ENCODE results near the gene CMTM8. TPM values are rescaled to one million over a fixed set of nuclear protein-coding genes. Genes with fewer than 3 reads are reported as not detected.

The CMTM8 gene
- total RNA-seq, 1 experiment from 2014 or later = 9.0 TPM

GRCh38 chr3:32215185-32215584 is 23.3 kb upstream of the CMTM8 start:
- Mint-ChIP-seq H3K4me3 (no peak overlapping the region), H3K36me3 (no peaks in the 10 kb centered on the region), H3K27me3 (ENCODE audit: low read depth) (no peaks in the 10 kb centered on the region), H3K4me1 (no peaks in the 10 kb centered on the region), H3K9me3 (peaks cover 14% of the 10 kb centered on the region), H3K27ac (no peak overlapping the region)
- DNase-seq (ENCODE audit: low spot score) (no peak), ATAC-seq (no peak)
- TF ChIP-seq CBFB (CRISPR knock-in tag; IDR thresholded peaks at IDR 0.05; ENCODE audit: low read depth) (no peak), NR2C2 (CRISPR knock-in tag; IDR thresholded peaks at IDR 0.05) (no peak), TEAD1 (CRISPR knock-in tag; IDR thresholded peaks at IDR 0.05) (no peak), ZNF396 (CRISPR knock-in tag; IDR thresholded peaks at IDR 0.05; ENCODE audit: borderline replicate concordance) (no peak), FOXK1 (CRISPR knock-in tag; IDR thresholded peaks at IDR 0.05) (no peak), GABPB1 (CRISPR knock-in tag; IDR thresholded peaks at IDR 0.05) (no peak), NFE2L1 (CRISPR knock-in tag; IDR thresholded peaks at IDR 0.05) (no peak)
- CTCF ChIA-PET = interaction anchor here (1.5 kb wide), 1 partner anchor 25 kb away, joined by 4 read pairs; no protein-coding TSS in a partner anchor
- POLR2A ChIA-PET = no interaction called here

DNA sequence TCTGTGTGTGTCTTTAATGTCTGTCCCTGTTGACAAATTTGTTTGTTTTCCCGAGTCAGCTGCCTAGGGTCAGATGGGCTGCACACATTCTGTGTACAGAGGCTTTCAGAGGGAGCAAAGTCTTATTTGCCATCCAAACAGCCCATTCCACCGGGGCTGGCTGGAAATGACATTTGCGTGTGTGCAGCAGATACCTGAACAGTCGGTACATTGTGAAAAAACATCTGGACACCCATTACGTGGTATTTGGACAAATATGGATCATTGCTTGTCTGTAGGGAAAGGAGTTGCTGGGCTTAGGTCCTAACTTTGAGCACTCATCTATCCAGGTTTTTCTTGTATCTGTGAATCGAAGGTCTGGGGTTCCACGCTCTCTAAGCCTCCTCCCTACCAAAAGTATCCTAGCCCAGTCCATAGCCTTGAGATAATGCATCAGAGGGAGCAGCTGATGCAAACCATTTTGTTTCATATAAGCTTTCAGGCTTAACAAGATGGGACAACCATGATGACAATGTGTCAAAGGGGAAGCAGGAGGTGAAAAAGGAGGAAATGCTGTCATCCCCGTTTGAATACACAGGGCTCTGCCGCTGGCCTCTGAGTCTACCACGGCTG is 22.2 kb upstream of the CMTM8 start:
- Mint-ChIP-seq H3K36me3 (no peaks in the 10 kb centered on the region), H3K4me3 (no peak overlapping the region), H3K4me1 (no peaks in the 10 kb centered on the region), H3K27me3 (ENCODE audit: low read depth) (no peaks in the 10 kb centered on the region), H3K9me3 (peaks cover 18% of the 10 kb centered on the region), H3K27ac (no peak overlapping the region)
- CTCF ChIA-PET = interaction anchor here (1.5 kb wide), 1 partner anchor 24 kb away, joined by 4 read pairs; no protein-coding TSS in a partner anchor
- DNase-seq (ENCODE audit: low spot score) (no peak), ATAC-seq (no peak)
- POLR2A ChIA-PET = no interaction called here
- TF ChIP-seq GABPB1 (CRISPR knock-in tag; IDR thresholded peaks at IDR 0.05) (peak; percentile 83), ZNF512 (CRISPR knock-in tag; IDR thresholded peaks at IDR 0.05; ENCODE audit: borderline replicate concordance) (no peak)

DNA sequence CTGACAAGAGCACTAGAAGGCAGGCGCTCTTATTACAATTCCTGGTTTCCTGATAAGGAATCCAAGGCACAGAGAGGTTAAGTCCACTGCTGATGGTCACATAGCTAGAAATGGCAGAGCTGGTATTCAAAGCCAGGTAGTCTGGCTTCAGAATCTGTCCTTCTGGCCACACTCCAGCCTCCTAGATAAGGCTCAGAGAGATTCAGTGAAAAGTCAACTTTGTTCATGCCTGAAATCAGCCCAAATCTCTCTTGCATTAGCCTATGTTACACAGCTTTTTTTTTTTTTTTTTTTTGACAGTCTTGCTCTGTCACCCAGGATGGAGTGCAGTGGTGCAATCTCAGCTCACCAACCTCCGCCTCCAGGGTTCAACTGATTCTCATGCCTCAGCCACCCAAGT is 21.1 kb upstream of the CMTM8 start:
- Mint-ChIP-seq H3K9me3 (peaks cover 20% of the 10 kb centered on the region), H3K27ac (no peak overlapping the region), H3K4me1 (no peaks in the 10 kb centered on the region), H3K36me3 (no peaks in the 10 kb centered on the region), H3K4me3 (no peak overlapping the region), H3K27me3 (ENCODE audit: low read depth) (no peaks in the 10 kb centered on the region)
- ChIA-PET CTCF (no interaction called here), POLR2A (interaction anchor here (0.7 kb wide), 1 partner anchor 22 kb away, joined by 6 read pairs; no protein-coding TSS in a partner anchor)
- TF ChIP-seq FOXJ3 (CRISPR knock-in tag; IDR thresholded peaks at IDR 0.05; ENCODE audit: borderline replicate concordance) (no peak), ESRRA (CRISPR knock-in tag; IDR thresholded peaks at IDR 0.05; ENCODE audit: borderline replicate concordance) (no peak), JUN (CRISPR knock-in tag; IDR thresholded peaks at IDR 0.05) (no peak), SMAD3 (CRISPR knock-in tag; IDR thresholded peaks at IDR 0.05; ENCODE audit: borderline replicate concordance) (no peak)
- TF ChIP-seq, protein P1, sequence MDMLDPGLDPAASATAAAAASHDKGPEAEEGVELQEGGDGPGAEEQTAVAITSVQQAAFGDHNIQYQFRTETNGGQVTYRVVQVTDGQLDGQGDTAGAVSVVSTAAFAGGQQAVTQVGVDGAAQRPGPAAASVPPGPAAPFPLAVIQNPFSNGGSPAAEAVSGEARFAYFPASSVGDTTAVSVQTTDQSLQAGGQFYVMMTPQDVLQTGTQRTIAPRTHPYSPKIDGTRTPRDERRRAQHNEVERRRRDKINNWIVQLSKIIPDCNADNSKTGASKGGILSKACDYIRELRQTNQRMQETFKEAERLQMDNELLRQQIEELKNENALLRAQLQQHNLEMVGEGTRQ (CRISPR knock-in tag; IDR thresholded peaks at IDR 0.05) = no peak
- TF ChIP-seq, protein P2, sequence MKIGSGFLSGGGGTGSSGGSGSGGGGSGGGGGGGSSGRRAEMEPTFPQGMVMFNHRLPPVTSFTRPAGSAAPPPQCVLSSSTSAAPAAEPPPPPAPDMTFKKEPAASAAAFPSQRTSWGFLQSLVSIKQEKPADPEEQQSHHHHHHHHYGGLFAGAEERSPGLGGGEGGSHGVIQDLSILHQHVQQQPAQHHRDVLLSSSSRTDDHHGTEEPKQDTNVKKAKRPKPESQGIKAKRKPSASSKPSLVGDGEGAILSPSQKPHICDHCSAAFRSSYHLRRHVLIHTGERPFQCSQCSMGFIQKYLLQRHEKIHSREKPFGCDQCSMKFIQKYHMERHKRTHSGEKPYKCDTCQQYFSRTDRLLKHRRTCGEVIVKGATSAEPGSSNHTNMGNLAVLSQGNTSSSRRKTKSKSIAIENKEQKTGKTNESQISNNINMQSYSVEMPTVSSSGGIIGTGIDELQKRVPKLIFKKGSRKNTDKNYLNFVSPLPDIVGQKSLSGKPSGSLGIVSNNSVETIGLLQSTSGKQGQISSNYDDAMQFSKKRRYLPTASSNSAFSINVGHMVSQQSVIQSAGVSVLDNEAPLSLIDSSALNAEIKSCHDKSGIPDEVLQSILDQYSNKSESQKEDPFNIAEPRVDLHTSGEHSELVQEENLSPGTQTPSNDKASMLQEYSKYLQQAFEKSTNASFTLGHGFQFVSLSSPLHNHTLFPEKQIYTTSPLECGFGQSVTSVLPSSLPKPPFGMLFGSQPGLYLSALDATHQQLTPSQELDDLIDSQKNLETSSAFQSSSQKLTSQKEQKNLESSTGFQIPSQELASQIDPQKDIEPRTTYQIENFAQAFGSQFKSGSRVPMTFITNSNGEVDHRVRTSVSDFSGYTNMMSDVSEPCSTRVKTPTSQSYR (CRISPR knock-in tag; IDR thresholded peaks at IDR 0.05) = no peak
- ATAC-seq (no peak), DNase-seq (ENCODE audit: low spot score) (no peak)

DNA sequence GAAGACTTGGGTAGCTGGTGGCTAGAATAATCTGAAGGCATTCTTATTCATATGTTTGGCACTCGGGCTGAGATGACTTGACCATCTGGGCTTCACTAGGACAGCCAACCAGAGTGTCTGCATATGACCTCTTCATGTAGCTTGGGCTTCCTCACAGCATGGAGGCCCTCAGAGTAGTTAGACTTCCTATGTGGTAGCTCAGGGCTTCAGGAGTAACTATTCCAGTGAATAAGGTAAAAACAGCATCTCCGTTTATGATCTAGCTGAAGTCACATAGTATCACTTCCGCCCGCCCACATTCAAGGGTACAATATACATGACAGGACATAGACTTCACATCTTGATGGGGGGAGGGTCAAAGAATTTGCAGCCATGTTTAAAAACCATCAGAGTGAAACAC is 18.9 kb upstream of the CMTM8 start:
- H3K9me3 Mint-ChIP-seq = peaks cover 20% of the 10 kb centered on the region
- ATAC-seq (no peak), DNase-seq (ENCODE audit: low spot score) (no peak)
- H3K36me3 Mint-ChIP-seq = no peaks in the 10 kb centered on the region
- H3K4me1 Mint-ChIP-seq = no peaks in the 10 kb centered on the region
- no peak overlapping the region for H3K27ac Mint-ChIP-seq
- no peaks in the 10 kb centered on the region for H3K27me3 Mint-ChIP-seq (ENCODE audit: low read depth)
- ChIA-PET CTCF (interaction anchor here (0.9 kb wide), 1 partner anchor 20 kb away, joined by 5 read pairs; no protein-coding TSS in a partner anchor), POLR2A (no interaction called here)
- no peak overlapping the region for H3K4me3 Mint-ChIP-seq
- no peak for TF ChIP-seq GTF2I (CRISPR knock-in tag; conservative IDR thresholded peaks at IDR 0.05)
- no peak for TF ChIP-seq ZMAT4 (CRISPR knock-in tag; IDR thresholded peaks at IDR 0.05)
- TF ChIP-seq ZNF121 (CRISPR knock-in tag; IDR thresholded peaks at IDR 0.05) = no peak
- TF ChIP-seq, protein P3, sequence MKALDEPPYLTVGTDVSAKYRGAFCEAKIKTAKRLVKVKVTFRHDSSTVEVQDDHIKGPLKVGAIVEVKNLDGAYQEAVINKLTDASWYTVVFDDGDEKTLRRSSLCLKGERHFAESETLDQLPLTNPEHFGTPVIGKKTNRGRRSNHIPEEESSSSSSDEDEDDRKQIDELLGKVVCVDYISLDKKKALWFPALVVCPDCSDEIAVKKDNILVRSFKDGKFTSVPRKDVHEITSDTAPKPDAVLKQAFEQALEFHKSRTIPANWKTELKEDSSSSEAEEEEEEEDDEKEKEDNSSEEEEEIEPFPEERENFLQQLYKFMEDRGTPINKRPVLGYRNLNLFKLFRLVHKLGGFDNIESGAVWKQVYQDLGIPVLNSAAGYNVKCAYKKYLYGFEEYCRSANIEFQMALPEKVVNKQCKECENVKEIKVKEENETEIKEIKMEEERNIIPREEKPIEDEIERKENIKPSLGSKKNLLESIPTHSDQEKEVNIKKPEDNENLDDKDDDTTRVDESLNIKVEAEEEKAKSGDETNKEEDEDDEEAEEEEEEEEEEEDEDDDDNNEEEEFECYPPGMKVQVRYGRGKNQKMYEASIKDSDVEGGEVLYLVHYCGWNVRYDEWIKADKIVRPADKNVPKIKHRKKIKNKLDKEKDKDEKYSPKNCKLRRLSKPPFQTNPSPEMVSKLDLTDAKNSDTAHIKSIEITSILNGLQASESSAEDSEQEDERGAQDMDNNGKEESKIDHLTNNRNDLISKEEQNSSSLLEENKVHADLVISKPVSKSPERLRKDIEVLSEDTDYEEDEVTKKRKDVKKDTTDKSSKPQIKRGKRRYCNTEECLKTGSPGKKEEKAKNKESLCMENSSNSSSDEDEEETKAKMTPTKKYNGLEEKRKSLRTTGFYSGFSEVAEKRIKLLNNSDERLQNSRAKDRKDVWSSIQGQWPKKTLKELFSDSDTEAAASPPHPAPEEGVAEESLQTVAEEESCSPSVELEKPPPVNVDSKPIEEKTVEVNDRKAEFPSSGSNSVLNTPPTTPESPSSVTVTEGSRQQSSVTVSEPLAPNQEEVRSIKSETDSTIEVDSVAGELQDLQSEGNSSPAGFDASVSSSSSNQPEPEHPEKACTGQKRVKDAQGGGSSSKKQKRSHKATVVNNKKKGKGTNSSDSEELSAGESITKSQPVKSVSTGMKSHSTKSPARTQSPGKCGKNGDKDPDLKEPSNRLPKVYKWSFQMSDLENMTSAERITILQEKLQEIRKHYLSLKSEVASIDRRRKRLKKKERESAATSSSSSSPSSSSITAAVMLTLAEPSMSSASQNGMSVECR (CRISPR knock-in tag; IDR thresholded peaks at IDR 0.05; ENCODE audit: borderline replicate concordance) = no peak
